MM.1S (cell line): Measurements from ENCODE around the gene C14orf119.

Experiments
- EZH2phosphoT487 ChIP-seq: fragments of 300-600 bp; sonication (generic); IDR thresholded peaks from 2 replicates; pipeline ENCODE4 v1.6.1; 2018; ENCODE audit warnings: antibody characterized with exemption, low read length
- TF ChIP-seq, protein P1 (sequence below): fragments of 300-600 bp; sonication (generic); IDR thresholded peaks from 2 replicates; pipeline ENCODE4 v1.5.1; 2016; ENCODE audit warnings: antibody characterized with exemption, low read length, mixed read lengths

GRCh38 chr14:23079716-23080115, 15.6 kb upstream of the C14orf119 start:
- TF ChIP-seq, protein P1, sequence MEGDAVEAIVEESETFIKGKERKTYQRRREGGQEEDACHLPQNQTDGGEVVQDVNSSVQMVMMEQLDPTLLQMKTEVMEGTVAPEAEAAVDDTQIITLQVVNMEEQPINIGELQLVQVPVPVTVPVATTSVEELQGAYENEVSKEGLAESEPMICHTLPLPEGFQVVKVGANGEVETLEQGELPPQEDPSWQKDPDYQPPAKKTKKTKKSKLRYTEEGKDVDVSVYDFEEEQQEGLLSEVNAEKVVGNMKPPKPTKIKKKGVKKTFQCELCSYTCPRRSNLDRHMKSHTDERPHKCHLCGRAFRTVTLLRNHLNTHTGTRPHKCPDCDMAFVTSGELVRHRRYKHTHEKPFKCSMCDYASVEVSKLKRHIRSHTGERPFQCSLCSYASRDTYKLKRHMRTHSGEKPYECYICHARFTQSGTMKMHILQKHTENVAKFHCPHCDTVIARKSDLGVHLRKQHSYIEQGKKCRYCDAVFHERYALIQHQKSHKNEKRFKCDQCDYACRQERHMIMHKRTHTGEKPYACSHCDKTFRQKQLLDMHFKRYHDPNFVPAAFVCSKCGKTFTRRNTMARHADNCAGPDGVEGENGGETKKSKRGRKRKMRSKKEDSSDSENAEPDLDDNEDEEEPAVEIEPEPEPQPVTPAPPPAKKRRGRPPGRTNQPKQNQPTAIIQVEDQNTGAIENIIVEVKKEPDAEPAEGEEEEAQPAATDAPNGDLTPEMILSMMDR, result no peak
- no peak for TF ChIP-seq EZH2phosphoT487
